HepG2 (cell line): ENCODE results near the gene DAZAP1. TPM values are rescaled to one million over a fixed set of nuclear protein-coding genes. Genes with fewer than 3 reads are reported as not detected.

ENCODE experiments used
- MEIS1 ChIP-seq: sonication (generic); formaldehyde crosslinking; IDR thresholded peaks from 2 replicates; pipeline ENCODE4 v1.9.0; 2021; ENCODE audit warnings: mild to moderate bottlenecking, missing genetic modification reagents, moderate library complexity, borderline replicate concordance
- PHF21A ChIP-seq: sonication (generic); formaldehyde crosslinking; IDR thresholded peaks from 2 replicates; pipeline ENCODE4 v1.5.0; 2020; ENCODE audit warnings: mild to moderate bottlenecking, missing genetic modification reagents
- ZBTB38 ChIP-seq: sonication (generic); formaldehyde crosslinking; IDR thresholded peaks from 2 replicates; pipeline ENCODE4 v1.5.1; 2020; ENCODE audit warnings: mild to moderate bottlenecking, missing genetic modification reagents
- polyA plus RNA-seq, 8 experiments: library from polyadenylated mRNA; depleted of rRNA in 3 of 8; stranded (reverse) in 7 of 8; unstranded in 1 of 8; fragments of >200 nt; fragmentation: Illumina TruSeq in 4 of 8; extraction: Trizol in 4 of 8; gene quantifications; 2 replicates each; pipeline versions ENCODE4 v1.2.1 to v1.2.3, GENCODE V29; 2011 to 2016; ENCODE audit warnings: low read depth in 4 of 8, missing spikeins in 1 of 8, mixed read lengths in 1 of 8; ENCODE audit not compliant: insufficient read depth in 1 of 8
- total RNA-seq, 5 experiments: library from RNA; depleted of rRNA; stranded (reverse); fragments of >200 nt; fragmentation: Illumina TruSeq; extraction: Trizol; gene quantifications; 2 replicates each; pipeline ENCODE4 v1.2.3, GENCODE V29; 2016; ENCODE audit warnings: low read depth in 1 of 5
- TF ChIP-seq, protein P1 (sequence below): sonication (generic); formaldehyde crosslinking; IDR thresholded peaks from 2 replicates; pipeline ENCODE4 v1.5.0; 2020; ENCODE audit warnings: mild to moderate bottlenecking, missing genetic modification reagents
- TF ChIP-seq, protein P2 (sequence below): sonication (generic); formaldehyde crosslinking; IDR thresholded peaks from 2 replicates; pipeline ENCODE4 v1.9.0; 2021; ENCODE audit warnings: missing genetic modification reagents, borderline replicate concordance
- TF ChIP-seq, protein P3 (sequence below): sonication (generic); formaldehyde crosslinking; IDR thresholded peaks from 2 replicates; pipeline ENCODE4 v1.5.1; 2020; ENCODE audit warnings: mild to moderate bottlenecking, missing genetic modification reagents, moderate library complexity

DAZAP1 gene
- total and polyA plus RNA-seq, 2 of the 13 experiments (the other 11 are each of a cell fraction or from before 2014, with no cell fraction given): 63.3 to 79.2 TPM

DNA sequence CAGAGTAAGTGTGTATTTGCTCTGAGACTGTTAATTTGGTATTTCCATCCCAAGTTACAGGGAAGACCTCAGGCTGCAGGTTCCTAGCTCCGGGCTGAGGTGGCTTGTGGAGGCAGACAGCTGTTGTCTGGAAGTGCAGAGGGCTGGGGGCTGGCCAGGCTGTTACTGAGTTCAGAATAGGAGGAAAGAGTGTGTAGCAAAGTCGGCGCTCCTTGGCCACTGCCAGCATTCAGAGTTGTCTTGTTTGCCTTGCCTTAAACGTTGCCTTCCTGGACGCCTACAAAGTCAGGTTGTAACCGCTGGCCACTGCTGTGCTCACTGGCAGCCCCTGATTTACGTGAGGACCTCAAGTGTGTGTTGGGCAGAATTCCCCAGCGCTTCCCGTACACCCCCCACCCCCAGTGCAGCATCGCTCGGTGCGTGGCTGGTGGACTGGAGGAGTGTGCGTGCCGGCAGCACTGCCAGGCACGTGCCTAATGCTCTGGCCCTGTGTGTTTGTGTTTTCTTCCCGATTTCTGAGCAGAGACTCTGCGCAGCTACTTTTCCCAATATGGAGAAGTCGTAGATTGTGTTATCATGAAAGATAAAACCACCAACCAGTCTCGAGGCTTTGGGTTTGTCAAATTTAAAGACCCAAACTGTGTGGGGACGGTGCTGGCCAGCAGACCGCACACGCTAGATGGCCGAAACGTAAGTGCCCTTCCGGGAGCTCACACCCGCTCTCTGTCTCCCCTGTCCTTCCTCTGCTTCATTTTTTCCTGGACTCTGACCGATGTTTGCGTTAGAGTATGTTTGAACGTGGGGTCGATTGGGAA, 10.5 kb downstream of the DAZAP1 start (continued):
- TF ChIP-seq, protein P1, sequence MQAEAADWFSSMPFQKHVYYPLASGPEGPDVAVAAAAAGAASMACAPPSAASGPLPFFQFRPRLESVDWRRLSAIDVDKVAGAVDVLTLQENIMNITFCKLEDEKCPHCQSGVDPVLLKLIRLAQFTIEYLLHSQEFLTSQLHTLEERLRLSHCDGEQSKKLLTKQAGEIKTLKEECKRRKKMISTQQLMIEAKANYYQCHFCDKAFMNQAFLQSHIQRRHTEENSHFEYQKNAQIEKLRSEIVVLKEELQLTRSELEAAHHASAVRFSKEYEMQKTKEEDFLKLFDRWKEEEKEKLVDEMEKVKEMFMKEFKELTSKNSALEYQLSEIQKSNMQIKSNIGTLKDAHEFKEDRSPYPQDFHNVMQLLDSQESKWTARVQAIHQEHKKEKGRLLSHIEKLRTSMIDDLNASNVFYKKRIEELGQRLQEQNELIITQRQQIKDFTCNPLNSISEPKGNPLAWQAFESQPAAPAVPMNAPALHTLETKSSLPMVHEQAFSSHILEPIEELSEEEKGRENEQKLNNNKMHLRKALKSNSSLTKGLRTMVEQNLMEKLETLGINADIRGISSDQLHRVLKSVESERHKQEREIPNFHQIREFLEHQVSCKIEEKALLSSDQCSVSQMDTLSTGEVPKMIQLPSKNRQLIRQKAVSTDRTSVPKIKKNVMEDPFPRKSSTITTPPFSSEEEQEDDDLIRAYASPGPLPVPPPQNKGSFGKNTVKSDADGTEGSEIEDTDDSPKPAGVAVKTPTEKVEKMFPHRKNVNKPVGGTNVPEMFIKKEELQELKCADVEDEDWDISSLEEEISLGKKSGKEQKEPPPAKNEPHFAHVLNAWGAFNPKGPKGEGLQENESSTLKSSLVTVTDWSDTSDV (CRISPR knock-in tag): no peak
- TF ChIP-seq, protein P2, sequence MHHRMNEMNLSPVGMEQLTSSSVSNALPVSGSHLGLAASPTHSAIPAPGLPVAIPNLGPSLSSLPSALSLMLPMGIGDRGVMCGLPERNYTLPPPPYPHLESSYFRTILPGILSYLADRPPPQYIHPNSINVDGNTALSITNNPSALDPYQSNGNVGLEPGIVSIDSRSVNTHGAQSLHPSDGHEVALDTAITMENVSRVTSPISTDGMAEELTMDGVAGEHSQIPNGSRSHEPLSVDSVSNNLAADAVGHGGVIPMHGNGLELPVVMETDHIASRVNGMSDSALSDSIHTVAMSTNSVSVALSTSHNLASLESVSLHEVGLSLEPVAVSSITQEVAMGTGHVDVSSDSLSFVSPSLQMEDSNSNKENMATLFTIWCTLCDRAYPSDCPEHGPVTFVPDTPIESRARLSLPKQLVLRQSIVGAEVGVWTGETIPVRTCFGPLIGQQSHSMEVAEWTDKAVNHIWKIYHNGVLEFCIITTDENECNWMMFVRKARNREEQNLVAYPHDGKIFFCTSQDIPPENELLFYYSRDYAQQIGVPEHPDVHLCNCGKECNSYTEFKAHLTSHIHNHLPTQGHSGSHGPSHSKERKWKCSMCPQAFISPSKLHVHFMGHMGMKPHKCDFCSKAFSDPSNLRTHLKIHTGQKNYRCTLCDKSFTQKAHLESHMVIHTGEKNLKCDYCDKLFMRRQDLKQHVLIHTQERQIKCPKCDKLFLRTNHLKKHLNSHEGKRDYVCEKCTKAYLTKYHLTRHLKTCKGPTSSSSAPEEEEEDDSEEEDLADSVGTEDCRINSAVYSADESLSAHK (CRISPR knock-in tag): no peak
- no peak for TF ChIP-seq MEIS1 (CRISPR knock-in tag)
- TF ChIP-seq ZBTB38: peak; percentile 76; the same call in 1 of the 2 replicates
- TF ChIP-seq PHF21A (CRISPR knock-in tag): 0 out of 2 replicates have a peak, but pooled peaks have one; percentile 15
- TF ChIP-seq, protein P3, sequence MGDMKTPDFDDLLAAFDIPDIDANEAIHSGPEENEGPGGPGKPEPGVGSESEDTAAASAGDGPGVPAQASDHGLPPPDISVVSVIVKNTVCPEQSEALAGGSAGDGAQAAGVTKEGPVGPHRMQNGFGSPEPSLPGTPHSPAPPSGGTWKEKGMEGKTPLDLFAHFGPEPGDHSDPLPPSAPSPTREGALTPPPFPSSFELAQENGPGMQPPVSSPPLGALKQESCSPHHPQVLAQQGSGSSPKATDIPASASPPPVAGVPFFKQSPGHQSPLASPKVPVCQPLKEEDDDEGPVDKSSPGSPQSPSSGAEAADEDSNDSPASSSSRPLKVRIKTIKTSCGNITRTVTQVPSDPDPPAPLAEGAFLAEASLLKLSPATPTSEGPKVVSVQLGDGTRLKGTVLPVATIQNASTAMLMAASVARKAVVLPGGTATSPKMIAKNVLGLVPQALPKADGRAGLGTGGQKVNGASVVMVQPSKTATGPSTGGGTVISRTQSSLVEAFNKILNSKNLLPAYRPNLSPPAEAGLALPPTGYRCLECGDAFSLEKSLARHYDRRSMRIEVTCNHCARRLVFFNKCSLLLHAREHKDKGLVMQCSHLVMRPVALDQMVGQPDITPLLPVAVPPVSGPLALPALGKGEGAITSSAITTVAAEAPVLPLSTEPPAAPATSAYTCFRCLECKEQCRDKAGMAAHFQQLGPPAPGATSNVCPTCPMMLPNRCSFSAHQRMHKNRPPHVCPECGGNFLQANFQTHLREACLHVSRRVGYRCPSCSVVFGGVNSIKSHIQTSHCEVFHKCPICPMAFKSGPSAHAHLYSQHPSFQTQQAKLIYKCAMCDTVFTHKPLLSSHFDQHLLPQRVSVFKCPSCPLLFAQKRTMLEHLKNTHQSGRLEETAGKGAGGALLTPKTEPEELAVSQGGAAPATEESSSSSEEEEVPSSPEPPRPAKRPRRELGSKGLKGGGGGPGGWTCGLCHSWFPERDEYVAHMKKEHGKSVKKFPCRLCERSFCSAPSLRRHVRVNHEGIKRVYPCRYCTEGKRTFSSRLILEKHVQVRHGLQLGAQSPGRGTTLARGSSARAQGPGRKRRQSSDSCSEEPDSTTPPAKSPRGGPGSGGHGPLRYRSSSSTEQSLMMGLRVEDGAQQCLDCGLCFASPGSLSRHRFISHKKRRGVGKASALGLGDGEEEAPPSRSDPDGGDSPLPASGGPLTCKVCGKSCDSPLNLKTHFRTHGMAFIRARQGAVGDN (CRISPR knock-in tag): peak; percentile 54
- TF ChIP-seq, all 625 proteins: peak for 8
